HL-60 (cell line): ENCODE results near the gene TTC33.

Source experiments
- DNase-seq, 2 experiments: peaks; one replicate each; pipeline ENCODE4 v3.0.0-alpha.2; 2010 to 2020; ENCODE audit warnings: low read depth in 1 of 2, low spot score in 1 of 2
- H3K27ac ChIP-seq: fragments of 250-450 bp; sonication (Bioruptor Pico); replicated peaks from 2 replicates; pipeline ENCODE4 v1.5.1; 2020; ENCODE audit warnings: mild to moderate bottlenecking, moderate library complexity
- H3K27me3 ChIP-seq: fragments of 250-450 bp; sonication (Bioruptor Pico); 2 replicates; pipeline ENCODE4 v1.5.1; 2021; ENCODE audit warnings: mild to moderate bottlenecking, moderate library complexity; ENCODE audit not compliant: insufficient read depth, poor library complexity, severe bottlenecking
- H3K4me3 ChIP-seq: replicated peaks from 2 replicates; pipeline ENCODE4 v1.5.1; 2011; ENCODE audit warnings: mild to moderate bottlenecking, control low read depth, low read length; ENCODE audit not compliant: insufficient read depth
- GABPA ChIP-seq: IDR thresholded peaks from 2 replicates; pipeline ENCODE4 v1.6.1; 2012; ENCODE audit warnings: low read depth
- POLR2AphosphoS5 ChIP-seq: IDR thresholded peaks from 2 replicates; pipeline ENCODE4 v1.6.1; 2012; ENCODE audit warnings: low read depth
- SPI1 ChIP-seq: IDR thresholded peaks from 2 replicates; pipeline ENCODE4 v1.6.1; 2012; ENCODE audit warnings: low read depth, mild to moderate bottlenecking, borderline replicate concordance
- TF ChIP-seq, protein P1 (sequence below): IDR thresholded peaks from one replicate; pipeline ENCODE4 v1.5.1; 2011; ENCODE audit warnings: low read length, control low read depth, inconsistent platforms; ENCODE audit not compliant: insufficient read depth
- TF ChIP-seq, protein P2 (sequence below): IDR thresholded peaks from 2 replicates; pipeline ENCODE4 v1.6.1; 2012; ENCODE audit warnings: low read depth; ENCODE audit not compliant: insufficient replicate concordance

Gene TTC33

DNA sequence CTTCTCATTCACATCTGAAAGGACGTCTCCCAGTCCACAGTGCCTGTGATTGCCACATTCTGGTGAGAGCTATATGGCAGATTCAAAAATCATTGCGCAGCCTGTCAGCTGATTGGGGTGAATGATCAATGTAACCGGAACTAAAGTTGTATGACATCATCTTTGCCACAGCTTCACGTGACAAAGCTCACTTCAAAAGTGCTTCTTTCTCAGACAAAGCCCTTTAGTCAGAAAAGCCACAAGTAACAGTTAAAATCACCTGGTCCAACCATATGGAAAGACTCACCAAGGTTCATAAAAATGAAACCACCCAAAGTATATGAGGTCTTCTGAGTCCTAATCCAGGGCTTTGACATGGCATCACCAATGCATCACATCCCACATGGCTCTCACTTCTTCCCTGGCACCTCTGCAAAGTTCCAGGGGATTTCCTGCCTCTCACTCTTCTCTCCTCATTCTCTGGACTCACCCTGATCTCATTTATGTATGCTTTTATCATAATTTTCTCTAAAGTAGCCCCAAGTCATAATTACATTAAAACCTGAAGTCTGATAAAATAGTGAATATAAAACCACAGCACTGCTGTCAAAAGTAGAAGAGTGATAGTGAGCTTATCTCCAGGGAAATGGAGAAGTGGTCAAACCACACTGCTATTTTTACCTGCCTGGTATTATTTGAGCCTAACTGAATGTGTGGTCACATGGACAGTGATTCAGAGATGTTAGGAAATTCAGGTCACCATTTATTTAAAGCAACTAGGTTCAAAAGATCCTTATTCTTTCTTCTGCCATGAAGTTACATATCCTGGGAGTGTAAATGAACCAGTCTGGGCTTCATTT is 269.1 kb downstream of the TTC33 start:
- TF ChIP-seq SPI1 = peak; percentile 96
- TF ChIP-seq POLR2AphosphoS5 = peak; percentile 48; the same call in 1 of the 2 replicates
- no peak for TF ChIP-seq GABPA
- TF ChIP-seq, protein P1, sequence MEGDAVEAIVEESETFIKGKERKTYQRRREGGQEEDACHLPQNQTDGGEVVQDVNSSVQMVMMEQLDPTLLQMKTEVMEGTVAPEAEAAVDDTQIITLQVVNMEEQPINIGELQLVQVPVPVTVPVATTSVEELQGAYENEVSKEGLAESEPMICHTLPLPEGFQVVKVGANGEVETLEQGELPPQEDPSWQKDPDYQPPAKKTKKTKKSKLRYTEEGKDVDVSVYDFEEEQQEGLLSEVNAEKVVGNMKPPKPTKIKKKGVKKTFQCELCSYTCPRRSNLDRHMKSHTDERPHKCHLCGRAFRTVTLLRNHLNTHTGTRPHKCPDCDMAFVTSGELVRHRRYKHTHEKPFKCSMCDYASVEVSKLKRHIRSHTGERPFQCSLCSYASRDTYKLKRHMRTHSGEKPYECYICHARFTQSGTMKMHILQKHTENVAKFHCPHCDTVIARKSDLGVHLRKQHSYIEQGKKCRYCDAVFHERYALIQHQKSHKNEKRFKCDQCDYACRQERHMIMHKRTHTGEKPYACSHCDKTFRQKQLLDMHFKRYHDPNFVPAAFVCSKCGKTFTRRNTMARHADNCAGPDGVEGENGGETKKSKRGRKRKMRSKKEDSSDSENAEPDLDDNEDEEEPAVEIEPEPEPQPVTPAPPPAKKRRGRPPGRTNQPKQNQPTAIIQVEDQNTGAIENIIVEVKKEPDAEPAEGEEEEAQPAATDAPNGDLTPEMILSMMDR = no peak
- Histone ChIP-seq H3K4me3 (no peak overlapping the region), H3K27me3 (no peaks in the 10 kb centered on the region), H3K27ac (peak overlapping the region; percentile 75)
- DNase-seq = peak; percentile 86 to 89

- peak overlapping the region; percentile 75 for H3K27ac ChIP-seq
- DNase-seq = peak in 1 of 2 experiments; percentile 74
Measured at GRCh38 chr5:40485021-40485998, 270.5 kb downstream of the TTC33 start.

DNA sequence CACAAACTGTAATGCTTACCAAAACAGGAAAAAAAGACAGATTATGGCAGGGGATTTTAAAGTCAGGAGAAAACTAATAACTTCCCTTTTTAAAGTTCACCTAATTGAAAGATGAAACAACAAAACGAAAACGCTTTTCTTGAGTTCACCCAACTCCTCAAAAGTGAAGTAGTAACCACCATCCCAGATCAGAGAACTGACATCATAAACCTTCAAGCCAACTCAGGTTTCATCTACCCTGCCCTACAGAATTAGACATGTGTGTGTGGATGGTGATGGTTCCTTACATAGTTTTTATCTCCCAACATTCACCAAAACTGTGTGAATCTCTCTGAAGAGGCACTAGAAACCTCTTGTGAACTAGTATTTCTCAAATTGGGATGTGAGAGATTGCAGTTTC is 271.3 kb downstream of the TTC33 start:
- no peak for DNase-seq
- TF ChIP-seq POLR2AphosphoS5 = no peak
- TF ChIP-seq SPI1 = no peak
- TF ChIP-seq GABPA = no peak
- TF ChIP-seq, protein P2, sequence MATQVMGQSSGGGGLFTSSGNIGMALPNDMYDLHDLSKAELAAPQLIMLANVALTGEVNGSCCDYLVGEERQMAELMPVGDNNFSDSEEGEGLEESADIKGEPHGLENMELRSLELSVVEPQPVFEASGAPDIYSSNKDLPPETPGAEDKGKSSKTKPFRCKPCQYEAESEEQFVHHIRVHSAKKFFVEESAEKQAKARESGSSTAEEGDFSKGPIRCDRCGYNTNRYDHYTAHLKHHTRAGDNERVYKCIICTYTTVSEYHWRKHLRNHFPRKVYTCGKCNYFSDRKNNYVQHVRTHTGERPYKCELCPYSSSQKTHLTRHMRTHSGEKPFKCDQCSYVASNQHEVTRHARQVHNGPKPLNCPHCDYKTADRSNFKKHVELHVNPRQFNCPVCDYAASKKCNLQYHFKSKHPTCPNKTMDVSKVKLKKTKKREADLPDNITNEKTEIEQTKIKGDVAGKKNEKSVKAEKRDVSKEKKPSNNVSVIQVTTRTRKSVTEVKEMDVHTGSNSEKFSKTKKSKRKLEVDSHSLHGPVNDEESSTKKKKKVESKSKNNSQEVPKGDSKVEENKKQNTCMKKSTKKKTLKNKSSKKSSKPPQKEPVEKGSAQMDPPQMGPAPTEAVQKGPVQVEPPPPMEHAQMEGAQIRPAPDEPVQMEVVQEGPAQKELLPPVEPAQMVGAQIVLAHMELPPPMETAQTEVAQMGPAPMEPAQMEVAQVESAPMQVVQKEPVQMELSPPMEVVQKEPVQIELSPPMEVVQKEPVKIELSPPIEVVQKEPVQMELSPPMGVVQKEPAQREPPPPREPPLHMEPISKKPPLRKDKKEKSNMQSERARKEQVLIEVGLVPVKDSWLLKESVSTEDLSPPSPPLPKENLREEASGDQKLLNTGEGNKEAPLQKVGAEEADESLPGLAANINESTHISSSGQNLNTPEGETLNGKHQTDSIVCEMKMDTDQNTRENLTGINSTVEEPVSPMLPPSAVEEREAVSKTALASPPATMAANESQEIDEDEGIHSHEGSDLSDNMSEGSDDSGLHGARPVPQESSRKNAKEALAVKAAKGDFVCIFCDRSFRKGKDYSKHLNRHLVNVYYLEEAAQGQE = no peak
- TF ChIP-seq, protein P1 = no peak
- Histone ChIP-seq H3K27me3 (no peaks in the 10 kb centered on the region), H3K27ac (peak overlapping the region; percentile 18), H3K4me3 (no peak overlapping the region)

More at GRCh38 chr5:40485021-40485998, 270.5 kb downstream of the TTC33 start:
- Histone ChIP-seq H3K4me3 (no peak overlapping the region), H3K27me3 (no peaks in the 10 kb centered on the region)
- no peak for TF ChIP-seq GABPA
- 0 out of 2 replicates have a peak, but pooled peaks have one; percentile 22 for TF ChIP-seq SPI1

DNA sequence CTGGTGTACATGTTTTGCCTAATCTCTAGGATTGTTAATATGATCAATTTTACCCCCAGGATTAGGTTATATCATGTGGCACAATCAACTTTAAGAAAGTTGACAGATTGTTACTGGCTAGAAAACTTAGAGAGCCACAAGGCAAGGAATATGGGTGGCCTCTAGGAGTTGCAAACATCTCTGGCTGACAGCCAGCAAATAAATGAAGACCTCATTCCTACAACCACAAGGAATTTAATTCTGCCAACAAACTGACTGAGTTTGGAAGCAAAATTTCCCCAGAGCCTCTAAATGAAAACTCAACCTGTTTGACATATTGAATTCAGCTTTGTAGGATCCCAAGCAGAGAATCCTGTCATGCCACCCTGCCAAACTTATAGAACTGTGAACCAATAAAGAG is 272.4 kb downstream of the TTC33 start:
- TF ChIP-seq, protein P2 = no peak
- no peak for TF ChIP-seq POLR2AphosphoS5
- TF ChIP-seq SPI1 = no peak
- no peak for TF ChIP-seq GABPA
- TF ChIP-seq, protein P1 = no peak
- DNase-seq = no peak
- H3K4me3 ChIP-seq = no peak overlapping the region
- no peaks in the 10 kb centered on the region for H3K27me3 ChIP-seq
- H3K27ac ChIP-seq = no peak overlapping the region
